Lung (tissue), 12 donors: ENCODE measurements around the gene DCUN1D2. TPM values are rescaled to one million over a fixed set of nuclear protein-coding genes. Genes with fewer than 3 reads are reported as not detected.
A peak's percentile ranks its signal among the peaks of the same experiment; 100 is the strongest.

Experiments used
- ATAC-seq: fragments of 200-7000 bp; cut with Tn5 transposase; one replicate; pipeline ENCODE4 v1.9.1; 2020; ENCODE audit warnings: moderate number of reproducible peaks; ENCODE audit not compliant: insufficient read depth, low FRiP score
- DNase-seq, 3 donors: peaks; one replicate each; pipeline ENCODE4 v3.0.0-alpha.2; 2013 to 2017
- H3K27ac ChIP-seq, 2 donors: one replicate each; pipeline ENCODE4 v1.5.1; 2013; ENCODE audit warnings: mild to moderate bottlenecking in 2 of 2, moderate library complexity in 2 of 2, control low read depth in 1 of 2, inconsistent platforms in 1 of 2, low read depth in 1 of 2, low read length in 1 of 2
- H3K27me3 ChIP-seq, 3 donors: one replicate each; pipeline ENCODE4 v1.5.1; 2013; ENCODE audit warnings: low read length in 2 of 3; ENCODE audit not compliant: control insufficient read depth in 3 of 3, insufficient read depth in 3 of 3
- H3K36me3 ChIP-seq, 4 donors: one replicate each; pipeline ENCODE4 v1.5.1; 2013; ENCODE audit warnings: low read length in 4 of 4, mild to moderate bottlenecking in 1 of 4, moderate library complexity in 1 of 4; ENCODE audit not compliant: control insufficient read depth in 4 of 4, insufficient read depth in 4 of 4
- H3K4me1 ChIP-seq, 5 donors: one replicate each; pipeline ENCODE4 v1.5.1; 2013; ENCODE audit warnings: low read length in 5 of 5, mild to moderate bottlenecking in 2 of 5, moderate library complexity in 1 of 5; ENCODE audit not compliant: control insufficient read depth in 5 of 5, insufficient read depth in 5 of 5
- H3K4me3 ChIP-seq: one replicate; pipeline ENCODE4 v1.5.1; 2013; ENCODE audit warnings: mild to moderate bottlenecking, control low read depth, moderate library complexity
- H3K9ac ChIP-seq, 2 donors: one replicate each; pipeline ENCODE4 v1.5.1; 2013; ENCODE audit warnings: low read length in 2 of 2, control low read depth in 1 of 2; ENCODE audit not compliant: insufficient read depth in 1 of 2
- H3K9me3 ChIP-seq, 4 donors: one replicate each; pipeline ENCODE4 v1.5.1; 2013; ENCODE audit warnings: low read length in 3 of 4, mild to moderate bottlenecking in 1 of 4, moderate library complexity in 1 of 4; ENCODE audit not compliant: control insufficient read depth in 4 of 4, insufficient read depth in 3 of 4
- WGBS, 2 donors: extraction: QIAGEN DNeasy Blood & Tissue Kit; methylation state at CpG; one replicate each; pipeline ENCODE4 v1.1.7; 2013; 5-methylcytosine and 5-hydroxymethylcytosine counted together
- polyA plus RNA-seq, 2 donors: library from polyadenylated mRNA; stranded (reverse); fragments of 200-250 nt; gene quantifications; one replicate each; pipeline ENCODE4 v1.2.1, GENCODE V29; 2013
- total RNA-seq, 2 donors: library from RNA; depleted of rRNA in 1 of 2; stranded (reverse); fragments of >200 nt in 1 of 2; gene quantifications; one replicate each; pipeline ENCODE4 v1.2.1, GENCODE V29; 2014 to 2021
- TF ChIP-seq, protein P1 (sequence below): IDR thresholded peaks from 2 replicates; pipeline ENCODE4 v1.5.1; 2012; ENCODE audit warnings: mild to moderate bottlenecking; ENCODE audit errors: control extremely low read depth, extremely low read depth
- donor health status: control.
- donor health status: control.
- donor health status: Bipolar disorder and iron deficiency.
- donor health status: healthy.
- donor health status: DM: yes; HTN: yes; CAD: no.

Gene DCUN1D2
- total and polyA plus RNA-seq, 4 donors = 6.9 to 21.1 (median 13.8) TPM

GRCh38 chr13:113410472-113411201 lies 79.9 kb downstream of the DCUN1D2 start:
- Histone ChIP-seq H3K27ac (peak overlapping the region in 1 of 2 donors; percentile 97), H3K36me3 (no peaks in the 10 kb centered on the region), H3K4me3 (no peak overlapping the region), H3K27me3 (no peaks in the 10 kb centered on the region), H3K9me3 (no peaks in the 10 kb centered on the region), H3K4me1 (peaks cover 0 to 37% (median 6%) of the 10 kb centered on the region in 5 donors), H3K9ac (no peak overlapping the region)
- DNase-seq = peak; percentile 77 to 81 (median 80)
- WGBS, 2 donors = 71 to 83% methylated on average over 34 of the region's 34 CpGs
- TF ChIP-seq, protein P1, sequence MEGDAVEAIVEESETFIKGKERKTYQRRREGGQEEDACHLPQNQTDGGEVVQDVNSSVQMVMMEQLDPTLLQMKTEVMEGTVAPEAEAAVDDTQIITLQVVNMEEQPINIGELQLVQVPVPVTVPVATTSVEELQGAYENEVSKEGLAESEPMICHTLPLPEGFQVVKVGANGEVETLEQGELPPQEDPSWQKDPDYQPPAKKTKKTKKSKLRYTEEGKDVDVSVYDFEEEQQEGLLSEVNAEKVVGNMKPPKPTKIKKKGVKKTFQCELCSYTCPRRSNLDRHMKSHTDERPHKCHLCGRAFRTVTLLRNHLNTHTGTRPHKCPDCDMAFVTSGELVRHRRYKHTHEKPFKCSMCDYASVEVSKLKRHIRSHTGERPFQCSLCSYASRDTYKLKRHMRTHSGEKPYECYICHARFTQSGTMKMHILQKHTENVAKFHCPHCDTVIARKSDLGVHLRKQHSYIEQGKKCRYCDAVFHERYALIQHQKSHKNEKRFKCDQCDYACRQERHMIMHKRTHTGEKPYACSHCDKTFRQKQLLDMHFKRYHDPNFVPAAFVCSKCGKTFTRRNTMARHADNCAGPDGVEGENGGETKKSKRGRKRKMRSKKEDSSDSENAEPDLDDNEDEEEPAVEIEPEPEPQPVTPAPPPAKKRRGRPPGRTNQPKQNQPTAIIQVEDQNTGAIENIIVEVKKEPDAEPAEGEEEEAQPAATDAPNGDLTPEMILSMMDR = no peak
- no peak for ATAC-seq

GRCh38 chr13:113408562-113408961 lies 81.9 kb downstream of the DCUN1D2 start:
- peak overlapping the region in 1 of 2 donors; percentile 81 for H3K27ac ChIP-seq
- H3K9ac ChIP-seq = no peak overlapping the region
- 84 to 90% methylated on average over 3 of the region's 3 CpGs for WGBS, 2 donors
- H3K4me3 ChIP-seq = no peak overlapping the region
- no peaks in the 10 kb centered on the region for H3K27me3 ChIP-seq
- DNase-seq = no peak
- ATAC-seq = no peak
- no peaks in the 10 kb centered on the region for H3K9me3 ChIP-seq
- peaks cover 0 to 43% (median 6%) of the 10 kb centered on the region in 5 donors for H3K4me1 ChIP-seq
- TF ChIP-seq, protein P1 = no peak
- no peaks in the 10 kb centered on the region for H3K36me3 ChIP-seq

DNA sequence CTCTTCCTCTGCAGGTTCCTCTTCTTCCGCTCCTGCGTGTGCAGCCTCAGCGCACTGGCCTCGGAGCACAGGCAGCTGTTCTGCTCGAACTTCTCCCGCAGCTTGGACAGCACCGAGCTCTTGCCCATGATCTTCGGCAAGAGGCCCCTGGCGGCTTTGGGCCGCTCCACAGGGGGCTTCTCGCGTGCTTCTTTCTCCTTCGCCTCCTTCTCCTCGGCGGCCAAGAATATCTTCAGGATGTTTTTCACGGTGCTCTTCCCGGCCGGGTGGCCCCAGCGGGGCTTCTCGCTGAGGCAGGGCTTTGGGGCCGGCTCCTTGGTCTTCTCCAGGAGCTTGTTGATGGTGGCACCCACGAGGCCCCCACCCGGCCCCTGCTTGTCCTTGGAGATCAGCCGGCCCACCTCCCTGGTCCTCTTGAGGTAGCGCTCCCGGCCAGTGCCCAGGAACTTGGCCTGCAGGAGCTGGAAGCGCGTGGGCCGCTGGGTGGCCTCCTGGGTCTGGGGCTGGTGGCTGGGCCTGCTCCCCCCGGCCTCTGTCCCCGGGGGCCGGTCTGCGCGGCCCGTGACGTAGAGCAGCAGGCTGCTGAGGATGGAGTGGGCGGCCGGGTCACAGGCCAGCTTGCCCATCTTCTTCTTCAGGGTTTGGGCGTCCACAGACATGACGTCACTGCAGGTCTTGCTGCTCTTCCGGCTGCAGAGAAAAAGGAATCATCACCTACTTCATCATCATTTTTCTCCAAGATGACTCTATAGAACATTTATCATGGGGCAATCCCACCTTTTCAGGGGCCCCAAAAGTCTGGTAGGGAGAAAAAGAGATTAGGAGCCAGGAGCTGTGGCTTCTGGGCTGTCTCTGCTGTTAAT lies 82.7 kb downstream of the DCUN1D2 start:
- Histone ChIP-seq H3K4me1 (peaks cover 0 to 51% (median 6%) of the 10 kb centered on the region in 5 donors), H3K9me3 (no peaks in the 10 kb centered on the region), H3K4me3 (no peak overlapping the region), H3K9ac (no peak overlapping the region), H3K27ac (peak overlapping the region in 1 of 2 donors; percentile 81), H3K27me3 (no peaks in the 10 kb centered on the region), H3K36me3 (no peaks in the 10 kb centered on the region)
- TF ChIP-seq, protein P1 = no peak
- no peak for DNase-seq
- no peak for ATAC-seq
- 82 to 88% methylated on average over 40 to 41 of the region's 41 CpGs for WGBS, 2 donors
